ENCODE measurements around the gene TOMM22.

The TOMM22 gene

GRCh38 chr22:38696606-38697424, 15.1 kb downstream of the TOMM22 start:
- peak; percentile 23 to 37 for DNase-seq

GRCh38 chr22:38697425-38698089, 15.8 kb downstream of the TOMM22 start:
- no peak for DNase-seq

GRCh38 chr22:38698407-38699094, 16.8 kb downstream of the TOMM22 start:
- no peak for DNase-seq

GRCh38 chr22:38699143-38699542, 17.4 kb downstream of the TOMM22 start:
- DNase-seq, result no peak

- no peak for DNase-seq
Measured at GRCh38 chr22:38699784-38700183, 18.0 kb downstream of the TOMM22 start.

GRCh38 chr22:38700270-38700788, 18.6 kb downstream of the TOMM22 start:
- DNase-seq, result no peak

GRCh38 chr22:38700789-38701628, 19.3 kb downstream of the TOMM22 start, which contains the start of gene JOSD1:
JOSD1 (minus strand) TSS chr22:38700943; CDS start chr22:38699987, 956 bp downstream.
- peak; percentile 97 to 98 for DNase-seq

GRCh38 chr22:38704654-38705234, 23.0 kb downstream of the TOMM22 start:
- DNase-seq, result no peak

- DNase-seq, result peak; percentile 99 to 100
Measured at GRCh38 chr22:38705235-38706100, 23.7 kb downstream of the TOMM22 start, which contains the start of gene GTPBP1. GTPBP1 (plus strand) TSS chr22:38705944; CDS start chr22:38705956, 12 bp downstream.

GRCh38 chr22:38706101-38706900, 24.5 kb downstream of the TOMM22 start:
- peak; percentile 41 to 64 for DNase-seq

- DNase-seq, result no peak
Measured at GRCh38 chr22:38706901-38707195, 25.1 kb downstream of the TOMM22 start.

- DNase-seq, result no peak
Measured at GRCh38 chr22:38707346-38707745, 25.6 kb downstream of the TOMM22 start.

GRCh38 chr22:38707984-38708383, 26.2 kb downstream of the TOMM22 start:
- no peak for DNase-seq

GRCh38 chr22:38709306-38709705, 27.5 kb downstream of the TOMM22 start:
- DNase-seq, result no peak

GRCh38 chr22:38710351-38710750, 28.6 kb downstream of the TOMM22 start:
- DNase-seq, result no peak

- DNase-seq, result no peak
Measured at GRCh38 chr22:38710866-38711265, 29.1 kb downstream of the TOMM22 start.

- DNase-seq, result no peak
Measured at GRCh38 chr22:38712486-38713207, 30.9 kb downstream of the TOMM22 start.

- no peak for DNase-seq
Measured at GRCh38 chr22:38713921-38714320, 32.2 kb downstream of the TOMM22 start.

- DNase-seq, result no peak
Measured at GRCh38 chr22:38715176-38715764, 33.5 kb downstream of the TOMM22 start.

All from CD4-positive, alpha-beta T cell treated with Interferon alpha-2 for 1 hour (primary cell).